Measurements from ENCODE around the gene NUP62CL.

- no peak for TF ChIP-seq STAT5B (CRISPR knock-in tag; IDR thresholded peaks at IDR 0.05)
- TF ChIP-seq, protein P1, sequence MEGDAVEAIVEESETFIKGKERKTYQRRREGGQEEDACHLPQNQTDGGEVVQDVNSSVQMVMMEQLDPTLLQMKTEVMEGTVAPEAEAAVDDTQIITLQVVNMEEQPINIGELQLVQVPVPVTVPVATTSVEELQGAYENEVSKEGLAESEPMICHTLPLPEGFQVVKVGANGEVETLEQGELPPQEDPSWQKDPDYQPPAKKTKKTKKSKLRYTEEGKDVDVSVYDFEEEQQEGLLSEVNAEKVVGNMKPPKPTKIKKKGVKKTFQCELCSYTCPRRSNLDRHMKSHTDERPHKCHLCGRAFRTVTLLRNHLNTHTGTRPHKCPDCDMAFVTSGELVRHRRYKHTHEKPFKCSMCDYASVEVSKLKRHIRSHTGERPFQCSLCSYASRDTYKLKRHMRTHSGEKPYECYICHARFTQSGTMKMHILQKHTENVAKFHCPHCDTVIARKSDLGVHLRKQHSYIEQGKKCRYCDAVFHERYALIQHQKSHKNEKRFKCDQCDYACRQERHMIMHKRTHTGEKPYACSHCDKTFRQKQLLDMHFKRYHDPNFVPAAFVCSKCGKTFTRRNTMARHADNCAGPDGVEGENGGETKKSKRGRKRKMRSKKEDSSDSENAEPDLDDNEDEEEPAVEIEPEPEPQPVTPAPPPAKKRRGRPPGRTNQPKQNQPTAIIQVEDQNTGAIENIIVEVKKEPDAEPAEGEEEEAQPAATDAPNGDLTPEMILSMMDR (CRISPR knock-in tag; IDR thresholded peaks at IDR 0.05) = no peak
- TF ChIP-seq, protein P2, sequence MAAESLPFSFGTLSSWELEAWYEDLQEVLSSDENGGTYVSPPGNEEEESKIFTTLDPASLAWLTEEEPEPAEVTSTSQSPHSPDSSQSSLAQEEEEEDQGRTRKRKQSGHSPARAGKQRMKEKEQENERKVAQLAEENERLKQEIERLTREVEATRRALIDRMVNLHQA (CRISPR knock-in tag; IDR thresholded peaks at IDR 0.05) = no peak
- TF ChIP-seq, protein P3, sequence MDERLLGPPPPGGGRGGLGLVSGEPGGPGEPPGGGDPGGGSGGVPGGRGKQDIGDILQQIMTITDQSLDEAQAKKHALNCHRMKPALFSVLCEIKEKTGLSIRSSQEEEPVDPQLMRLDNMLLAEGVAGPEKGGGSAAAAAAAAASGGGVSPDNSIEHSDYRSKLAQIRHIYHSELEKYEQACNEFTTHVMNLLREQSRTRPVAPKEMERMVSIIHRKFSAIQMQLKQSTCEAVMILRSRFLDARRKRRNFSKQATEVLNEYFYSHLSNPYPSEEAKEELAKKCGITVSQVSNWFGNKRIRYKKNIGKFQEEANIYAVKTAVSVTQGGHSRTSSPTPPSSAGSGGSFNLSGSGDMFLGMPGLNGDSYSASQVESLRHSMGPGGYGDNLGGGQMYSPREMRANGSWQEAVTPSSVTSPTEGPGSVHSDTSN (CRISPR knock-in tag; IDR thresholded peaks at IDR 0.05) = no peak
- TF ChIP-seq, protein P4, sequence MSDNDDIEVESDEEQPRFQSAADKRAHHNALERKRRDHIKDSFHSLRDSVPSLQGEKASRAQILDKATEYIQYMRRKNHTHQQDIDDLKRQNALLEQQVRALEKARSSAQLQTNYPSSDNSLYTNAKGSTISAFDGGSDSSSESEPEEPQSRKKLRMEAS (IDR thresholded peaks at IDR 0.05) = no peak
These were observed 70.9 kb downstream of the NUP62CL start for GRCh38 chrX:107135049-107135964.

Data from HepG2 (cell line).